ENCODE measurements around the gene INPP4B. TPM values are rescaled to one million over a fixed set of nuclear protein-coding genes. Genes with fewer than 3 reads are reported as not detected.

Gene INPP4B
- total and polyA plus RNA-seq, 2 of the 4 experiments (the other 2 are of a cell fraction) = 1.8 to 14.0 TPM

GRCh38 chr4:141995056-141995455 lies 851.0 kb downstream of the INPP4B start:
- Histone ChIP-seq H2AK5ac (ENCODE audit: low read depth, low read length) (no peak overlapping the region), H3K36me3 (ENCODE audit: control insufficient read depth, insufficient read depth, low read length) (no peaks in the 10 kb centered on the region), H3K18ac (ENCODE audit: low read depth, low read length) (no peak overlapping the region; the same call in 1 of the 2 replicates), H2AFZ (replicated peaks; ENCODE audit: low read length, poor library complexity) (no peak overlapping the region), H2BK120ac (ENCODE audit: low read depth, low read length) (no peak overlapping the region), H3K14ac (replicated peaks; ENCODE audit: low read depth, low read length) (no peak overlapping the region), H3K27me3 (ENCODE audit: control insufficient read depth, insufficient read depth, low read length) (no peaks in the 10 kb centered on the region), H2AK9ac (replicated peaks; ENCODE audit: low read depth, low read length, poor library complexity) (no peak overlapping the region), H2BK20ac (ENCODE audit: low read depth, low read length) (no peak overlapping the region), H4K20me1 (ENCODE audit: insufficient read depth, low read length) (no peaks in the 10 kb centered on the region), H3K79me1 (ENCODE audit: low read depth in 1 of 2, low read length in 2 of 2) (no peaks in the 10 kb centered on the region), H2BK5ac (ENCODE audit: low read depth, low read length, poor library complexity, severe bottlenecking) (no peak overlapping the region), H3K9ac (ENCODE audit: low read depth, low read length) (no peak overlapping the region), H4K91ac (ENCODE audit: insufficient read depth, low read depth, low read length) (no peak overlapping the region), H3K23ac (ENCODE audit: low read depth, low read length) (no peak overlapping the region), H3K9me1 (ENCODE audit: insufficient read depth, low read length) (no peaks in the 10 kb centered on the region), H3K9me3 (ENCODE audit: control insufficient read depth, insufficient read depth, low read length) (no peaks in the 10 kb centered on the region), H2BK15ac (ENCODE audit: low read depth, low read length) (no peak overlapping the region), H4K5ac (ENCODE audit: low read depth, low read length) (no peak overlapping the region), H3K4me2 (ENCODE audit: low read depth, low read length) (no peak overlapping the region), H3K4me3 (ENCODE audit: insufficient read depth, low read depth, low read length) (no peak overlapping the region), H3K56ac (ENCODE audit: extremely low read depth, insufficient read depth, low read length) (no peak overlapping the region), H4K8ac (ENCODE audit: low read depth in 2 of 2, low read length in 2 of 2) (no peak overlapping the region), H3K4ac (ENCODE audit: low read depth, low read length) (no peak overlapping the region), H3K4me1 (ENCODE audit: control insufficient read depth, insufficient read depth, low read length) (no peaks in the 10 kb centered on the region), H3K27ac (ENCODE audit: insufficient read depth, low read length) (no peak overlapping the region)
- ChIA-PET POLR2A (ENCODE audit: unreplicated experiment) (no interaction called here), CTCF (no interaction called here)
- no TSS peak for BruUV-seq (replicated peaks)
- intact Hi-C loops (cut with micrococcal nuclease) (no loop called here), dilution Hi-C loops (cut with HindIII; ENCODE audit: low sequenced_read_pairs, unreplicated experiment) (no loop called here), in situ Hi-C loops (cut with MboI; ENCODE audit: low sequenced_read_pairs) (no loop called here)
- WGBS, 2 experiments (ENCODE audit: extremely low coverage in 2 of 2, insufficient read length in 1 of 2) = no CpG with 5 or more reads among the region's 1 CpG
- no peak for DNase-seq
- ATAC-seq (ENCODE audit: low read depth) = no peak
- TF ChIP-seq CEBPB (IDR thresholded peaks at IDR 0.05; ENCODE audit: low read depth, low read length) (no peak), MXI1 (IDR thresholded peaks at IDR 0.05; ENCODE audit: borderline replicate concordance, low read depth, low read length) (no peak), POLR2A (IDR thresholded peaks at IDR 0.05; ENCODE audit: low read depth, low read length) (no peak)
